Measurements from ENCODE around the gene ART4.

Gene ART4, protein sequence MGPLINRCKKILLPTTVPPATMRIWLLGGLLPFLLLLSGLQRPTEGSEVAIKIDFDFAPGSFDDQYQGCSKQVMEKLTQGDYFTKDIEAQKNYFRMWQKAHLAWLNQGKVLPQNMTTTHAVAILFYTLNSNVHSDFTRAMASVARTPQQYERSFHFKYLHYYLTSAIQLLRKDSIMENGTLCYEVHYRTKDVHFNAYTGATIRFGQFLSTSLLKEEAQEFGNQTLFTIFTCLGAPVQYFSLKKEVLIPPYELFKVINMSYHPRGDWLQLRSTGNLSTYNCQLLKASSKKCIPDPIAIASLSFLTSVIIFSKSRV

DNA sequence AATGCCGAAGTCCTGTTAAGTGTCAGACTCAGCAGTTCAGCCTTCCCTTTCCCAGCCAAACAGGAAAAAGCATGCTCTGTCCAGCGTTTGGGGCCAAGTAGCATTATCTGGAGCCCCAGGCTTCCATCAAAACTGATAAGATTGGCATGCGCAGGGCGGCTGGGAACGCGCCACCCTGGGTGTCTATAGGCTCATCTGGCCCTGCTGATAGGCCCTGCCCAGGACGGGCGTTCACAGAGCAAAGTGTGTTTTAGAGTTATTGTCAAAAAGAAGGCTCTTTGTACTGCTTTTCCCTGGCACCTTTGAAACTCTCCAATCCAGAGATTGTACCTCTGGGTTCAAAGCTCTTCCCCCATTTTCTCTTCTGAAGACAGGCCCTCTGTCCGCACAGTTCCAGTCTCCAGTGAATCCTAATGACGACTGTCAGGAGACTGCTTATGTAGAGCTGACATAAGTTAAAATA is at the start of gene ART4:
Gene ART4 (minus strand): TSS at position 102 of the 463 bp plus-strand sequence. CDS start 413 bp downstream, outside the sequence.
- no peak for DNase-seq (ENCODE audit: low read depth in 3 of 3)

DNA sequence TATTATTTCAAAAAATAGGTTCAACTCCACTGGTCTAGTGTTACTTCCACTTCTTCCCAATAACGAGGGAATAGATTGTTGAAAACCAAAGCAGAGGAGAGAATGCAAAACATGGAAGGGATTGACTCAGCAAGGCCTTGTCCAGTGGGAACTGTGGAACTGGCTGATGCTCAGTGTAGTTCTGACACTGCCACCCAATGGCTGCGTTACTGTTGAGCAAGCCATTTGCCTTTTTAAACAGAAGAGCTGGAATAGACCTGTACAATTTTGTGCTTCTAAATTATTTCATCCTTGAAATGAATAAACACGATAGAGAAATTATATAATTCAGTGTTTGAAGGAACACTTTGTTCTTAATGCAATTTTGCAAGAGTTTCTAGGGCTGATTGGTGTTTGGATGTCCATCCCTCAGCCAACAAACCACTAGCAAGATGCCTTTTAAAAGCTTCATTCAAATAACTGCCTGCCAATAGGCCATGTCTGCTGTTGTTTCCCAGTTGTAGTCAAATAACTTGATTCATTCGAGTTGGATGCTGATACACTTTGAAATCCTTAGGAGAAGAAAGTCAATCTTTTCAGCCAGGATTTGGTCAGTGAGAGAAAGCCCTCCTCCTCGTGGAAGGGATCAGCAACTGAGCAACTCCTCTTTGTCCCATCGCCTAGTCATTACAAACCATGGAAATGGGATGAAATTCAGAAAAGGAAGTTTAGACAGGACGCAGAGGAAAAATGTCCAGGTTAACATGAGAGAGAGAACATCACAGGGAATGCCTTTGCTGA is 49.6 kb upstream of the ART4 start:
- DNase-seq (ENCODE audit: low read depth in 3 of 3): no peak

DNA sequence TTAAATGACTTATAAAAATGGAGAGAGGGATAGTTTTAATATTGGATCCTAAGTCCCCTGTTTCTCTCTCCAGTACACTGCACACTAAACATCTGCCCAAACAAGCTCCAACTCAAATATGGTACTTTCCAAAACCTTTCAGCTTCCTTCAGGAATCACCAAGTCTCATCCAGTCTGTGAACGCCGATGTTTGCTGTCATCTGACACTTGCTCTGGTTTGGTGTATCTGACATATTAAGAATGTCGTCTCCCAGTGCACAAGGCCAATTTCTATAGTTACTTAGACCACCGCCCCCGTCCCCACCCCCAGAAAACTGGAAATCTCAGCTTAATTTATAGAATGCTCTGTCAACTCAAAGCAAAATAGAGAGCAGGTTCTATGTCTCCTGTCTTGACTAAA is 47.4 kb upstream of the ART4 start:
- no peak for DNase-seq (ENCODE audit: low read depth in 3 of 3)

DNA sequence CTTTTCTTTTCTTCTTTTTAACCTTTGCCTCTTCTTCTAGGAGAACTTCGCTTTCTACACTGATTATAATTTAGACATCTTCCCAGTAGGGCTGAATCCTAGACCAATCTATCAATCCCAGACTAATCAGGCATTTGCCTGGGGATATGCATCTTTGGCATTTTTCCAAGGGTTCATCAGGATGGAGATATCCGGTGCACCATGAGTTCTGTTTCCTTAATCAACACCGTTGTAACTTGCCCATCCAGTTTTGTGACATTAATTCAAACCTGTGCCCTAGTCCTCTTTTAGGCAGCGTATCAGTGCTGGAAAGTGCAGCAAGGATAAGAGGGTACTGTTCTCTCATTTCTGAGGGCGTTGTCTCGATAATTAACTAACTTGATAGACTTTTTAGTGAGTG is 42.9 kb upstream of the ART4 start:
- no peak for DNase-seq (ENCODE audit: low read depth in 3 of 3)

DNA sequence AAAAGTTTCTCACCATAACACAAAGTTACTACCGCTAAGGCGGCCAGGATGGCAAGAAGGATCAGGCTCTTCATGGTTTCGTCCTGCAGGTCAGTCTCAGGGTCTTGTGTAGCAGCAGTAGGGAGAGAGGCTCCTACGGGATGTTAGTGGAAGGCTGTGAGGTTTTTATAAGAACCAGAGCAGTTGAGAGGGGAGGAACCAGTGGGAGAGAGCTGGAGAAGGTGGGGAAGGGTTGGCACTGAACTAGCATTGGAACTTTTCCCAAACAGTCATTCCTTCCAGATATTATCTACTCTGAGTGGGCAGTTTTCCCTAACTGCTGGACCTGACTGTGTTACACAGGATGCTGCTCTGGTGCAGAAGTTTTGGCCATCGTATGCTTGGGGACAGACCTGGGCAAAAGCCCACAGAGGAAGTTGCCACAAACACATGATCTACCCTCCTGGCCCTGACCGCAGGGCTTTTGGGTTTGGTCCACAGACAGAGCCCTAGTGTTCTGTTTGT is 42.4 kb upstream of the ART4 start, which contains the start of gene MGP:
Gene MGP (minus strand): TSS at position 137 of the 504 bp plus-strand sequence. CDS start 63 bp downstream, at position 74.
- DNase-seq (ENCODE audit: low read depth in 3 of 3): no peak

DNA sequence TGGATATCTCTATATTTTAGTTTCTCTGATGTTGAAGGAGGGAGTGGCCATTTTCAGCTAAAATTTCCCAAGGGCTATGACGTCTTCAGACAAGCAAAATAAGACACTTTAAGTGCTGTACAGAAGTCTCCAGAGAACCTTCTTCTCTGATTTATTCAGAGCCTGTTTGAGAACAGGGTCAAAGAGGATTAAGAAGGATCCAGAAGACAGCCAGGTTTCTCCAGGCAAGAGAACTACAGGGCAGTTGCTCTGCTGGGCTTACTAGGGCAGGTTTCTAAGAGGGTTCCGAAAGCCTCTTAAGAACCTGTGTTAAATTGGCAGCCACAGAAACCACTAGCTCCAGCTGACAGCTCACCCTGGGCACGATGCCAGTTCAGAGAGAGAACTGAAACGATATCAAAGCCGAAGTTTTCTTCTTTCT is 41.1 kb upstream of the ART4 start:
- DNase-seq (ENCODE audit: low read depth in 3 of 3): peak; percentile 45 to 63 (median 56)

DNA sequence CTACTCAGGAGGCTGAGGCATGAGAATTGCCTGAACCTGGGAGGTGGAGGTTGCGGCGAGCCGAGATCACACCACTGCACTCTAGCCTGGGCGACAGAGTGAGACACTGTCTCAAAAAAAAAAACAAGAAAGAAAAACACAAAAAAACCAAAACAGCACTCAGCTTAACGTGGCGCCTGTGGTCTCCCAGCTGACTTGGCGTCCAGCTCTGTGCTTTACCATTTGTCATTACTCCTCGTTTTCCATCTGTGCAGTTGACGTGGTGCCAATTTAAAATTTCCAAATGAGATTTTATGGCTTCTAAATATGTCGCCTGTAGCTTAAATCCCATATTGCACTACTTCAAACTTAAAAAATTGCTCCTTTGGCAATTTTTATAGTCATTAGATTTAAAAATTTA is 40.4 kb upstream of the ART4 start:
- DNase-seq (ENCODE audit: low read depth in 3 of 3): no peak

DNA sequence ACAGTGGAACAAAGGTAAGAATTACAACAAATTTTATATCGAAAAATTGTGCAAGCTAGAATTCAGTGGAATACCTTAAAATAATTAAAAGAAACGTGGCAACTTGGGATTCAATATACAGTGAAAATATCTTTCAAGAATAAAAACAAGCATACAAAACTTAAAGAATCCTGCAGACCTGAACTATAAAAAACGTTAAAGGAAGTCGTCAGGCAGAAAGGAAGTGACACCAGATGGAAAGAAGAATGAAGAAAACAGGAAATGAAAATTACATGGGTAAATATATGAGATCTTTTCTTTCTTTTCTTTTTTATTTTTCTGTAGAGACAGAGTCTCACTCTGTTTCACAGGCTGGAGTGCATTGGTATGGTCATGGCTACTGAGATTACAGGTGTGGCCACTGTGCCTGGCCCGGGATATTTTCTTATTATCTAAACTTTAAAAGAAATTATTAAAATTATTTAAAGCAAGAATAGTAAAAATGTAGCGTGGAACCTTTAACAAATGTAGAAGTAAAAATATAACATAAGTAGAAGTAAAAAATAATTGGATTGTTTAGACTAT is 37.6 kb upstream of the ART4 start:
- no peak for DNase-seq (ENCODE audit: low read depth in 3 of 3)

DNA sequence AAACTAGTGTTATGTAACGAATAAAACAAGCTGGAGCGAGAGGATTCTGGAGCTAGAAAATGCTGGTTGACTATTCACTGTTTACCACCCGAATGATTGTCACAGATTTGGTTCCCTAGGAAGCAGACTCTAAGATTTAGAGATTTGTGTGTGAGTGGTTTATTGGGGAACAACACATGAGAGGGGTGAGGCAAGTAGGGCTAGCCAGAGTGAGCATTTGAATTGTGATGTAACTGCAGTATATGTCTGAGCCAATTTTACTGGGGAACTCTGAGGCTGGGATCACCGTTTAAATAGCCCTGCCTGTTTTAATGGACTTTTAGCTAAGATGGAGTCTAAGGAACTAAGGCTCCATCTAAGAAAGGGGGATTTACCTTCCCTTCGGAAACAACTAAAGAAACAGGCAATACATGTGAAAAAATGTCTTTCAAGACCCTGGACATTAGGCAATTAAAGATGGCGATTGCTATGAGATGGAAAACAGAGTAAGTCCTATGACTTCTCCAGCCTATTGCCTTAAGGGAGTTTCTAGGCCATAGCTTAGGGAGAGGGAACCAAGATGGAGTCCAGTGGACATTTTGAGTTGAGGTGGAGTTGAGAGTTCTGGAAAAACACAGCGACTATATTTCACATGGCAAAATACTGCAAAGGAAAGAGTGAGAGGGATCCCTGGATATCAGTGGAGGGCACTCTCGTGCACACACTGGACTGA is 36.1 kb upstream of the ART4 start:
- no peak for DNase-seq (ENCODE audit: low read depth in 3 of 3)

DNA sequence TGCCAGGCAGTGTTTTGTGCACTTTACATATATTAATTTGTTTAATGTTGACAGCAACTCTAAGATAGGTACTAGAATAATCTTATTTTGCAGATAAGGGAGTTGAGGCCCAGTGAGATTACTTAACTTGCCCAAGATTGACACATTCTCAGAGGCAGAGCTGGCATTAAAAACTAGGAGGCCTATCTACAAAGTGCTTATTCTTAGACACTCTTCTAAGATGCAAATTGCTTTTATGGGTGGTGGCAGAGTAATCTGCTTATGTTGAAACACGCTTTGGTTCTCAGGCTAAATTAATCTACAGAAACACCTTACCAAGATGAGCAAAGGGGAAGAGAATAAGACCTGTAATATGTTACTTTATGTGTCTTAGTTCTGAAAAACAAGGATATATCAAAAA is 35.2 kb upstream of the ART4 start:
- DNase-seq (ENCODE audit: low read depth in 3 of 3): no peak

DNA sequence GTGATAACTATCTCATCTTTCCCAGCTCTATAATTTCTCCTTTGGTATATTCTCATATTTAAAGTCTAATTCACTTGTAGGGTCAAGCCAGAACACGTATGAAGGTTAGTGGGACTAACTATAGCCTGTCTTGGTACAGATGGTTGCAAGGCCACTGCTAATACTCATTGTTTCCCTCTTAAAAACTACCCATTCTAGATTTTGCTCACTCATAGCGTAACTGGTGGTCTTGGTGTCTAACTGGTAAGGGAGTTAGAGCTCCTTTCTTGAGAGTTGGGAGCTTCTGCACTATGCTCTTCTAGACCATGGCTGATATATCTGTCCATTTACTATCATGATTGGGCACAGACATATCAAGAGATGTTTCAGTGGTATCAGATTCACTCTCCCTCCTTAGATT is 33.5 kb upstream of the ART4 start:
- DNase-seq (ENCODE audit: low read depth in 3 of 3): no peak

DNA sequence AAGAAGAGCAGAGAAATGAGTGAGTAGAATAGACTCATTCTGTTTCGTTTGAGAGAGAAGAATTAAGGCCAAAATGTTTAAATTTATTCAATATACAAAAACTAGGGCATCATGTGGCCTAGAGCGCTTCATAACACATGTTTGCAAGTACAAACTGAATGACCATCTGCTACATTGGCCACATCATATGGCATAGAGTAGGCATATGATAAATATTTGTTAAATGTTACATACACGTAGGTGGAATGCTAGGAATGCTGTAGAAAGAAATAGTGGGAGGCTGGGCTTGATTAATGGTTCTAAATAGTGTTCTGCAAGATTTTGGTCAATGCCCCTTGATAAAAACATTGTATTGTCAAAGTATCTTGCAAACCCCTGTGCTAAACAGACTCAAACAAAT is 31.6 kb upstream of the ART4 start:
- no peak for DNase-seq (ENCODE audit: low read depth in 3 of 3)

DNA sequence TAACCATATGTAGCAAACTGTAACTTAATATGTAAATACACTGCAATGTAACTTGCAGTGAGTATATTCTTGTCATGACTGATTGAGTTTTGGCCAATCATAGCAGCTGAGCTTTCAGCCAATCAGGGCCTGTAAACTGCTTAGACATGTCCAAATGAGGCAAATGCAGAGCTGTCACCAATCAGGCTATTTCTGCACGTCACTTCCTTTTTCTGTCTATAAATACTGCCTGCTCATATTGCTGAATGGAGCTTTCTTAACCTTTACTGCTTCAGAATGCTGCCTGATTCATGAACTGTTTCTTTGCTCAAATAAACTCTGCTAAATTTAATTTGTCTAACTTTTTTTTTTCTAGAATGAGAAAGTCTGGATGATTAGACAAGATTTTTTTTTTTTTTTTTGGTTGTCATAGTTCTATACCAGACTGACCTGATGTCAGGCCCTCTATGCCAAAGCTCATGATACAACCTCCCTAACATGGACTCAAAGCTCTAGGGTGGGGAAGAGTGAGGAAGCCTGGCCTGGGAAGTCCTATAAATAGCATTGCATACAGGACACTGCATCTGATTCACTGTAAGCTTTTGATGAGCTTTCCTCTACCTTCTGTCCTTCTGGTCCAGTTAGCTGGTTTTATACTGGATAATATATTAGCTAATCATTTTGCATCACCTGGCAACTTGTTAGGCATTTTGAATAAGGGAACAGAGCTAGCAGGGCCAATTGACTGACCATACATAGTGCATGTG is 30.3 kb upstream of the ART4 start:
- DNase-seq (ENCODE audit: low read depth in 3 of 3): no peak

DNA sequence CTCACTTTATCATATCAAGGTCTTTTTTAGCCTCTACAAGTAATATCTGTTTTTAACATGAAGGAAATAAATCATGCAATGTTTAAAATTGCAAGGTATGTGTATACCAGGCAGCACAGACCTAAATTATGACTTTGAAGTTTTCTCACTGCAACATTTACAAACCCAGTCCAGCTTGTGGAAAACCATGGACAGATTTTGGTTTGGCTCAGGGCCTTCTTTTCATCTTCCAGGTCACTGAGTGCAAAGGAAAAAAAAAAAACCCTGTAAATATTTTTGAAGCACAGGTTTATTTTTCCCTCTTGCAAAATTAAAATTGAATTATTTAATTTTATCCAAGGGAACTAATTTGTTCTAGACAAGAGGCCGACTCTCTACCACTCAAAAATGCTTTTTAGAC is 28.6 kb upstream of the ART4 start:
- no peak for DNase-seq (ENCODE audit: low read depth in 3 of 3)

DNA sequence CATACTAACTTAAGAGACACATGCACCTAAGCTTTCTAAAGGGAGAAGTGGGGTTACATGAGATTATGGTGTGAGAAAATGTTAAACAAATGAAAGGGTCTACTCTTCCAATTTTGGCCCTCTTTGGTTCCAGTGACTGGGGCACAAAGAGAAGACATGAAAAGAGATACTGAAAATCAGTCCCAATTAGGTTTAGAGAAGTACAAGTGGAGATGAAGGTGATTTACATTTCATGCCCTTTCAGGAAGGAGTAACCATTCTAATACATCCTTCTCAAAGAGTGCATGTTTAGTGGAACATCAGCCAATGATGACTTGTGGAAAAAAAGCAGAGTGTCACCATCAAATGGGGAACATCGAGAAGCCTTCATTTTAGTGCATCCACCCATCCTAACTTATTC is 27.9 kb upstream of the ART4 start:
- DNase-seq (ENCODE audit: low read depth in 3 of 3): no peak

DNA sequence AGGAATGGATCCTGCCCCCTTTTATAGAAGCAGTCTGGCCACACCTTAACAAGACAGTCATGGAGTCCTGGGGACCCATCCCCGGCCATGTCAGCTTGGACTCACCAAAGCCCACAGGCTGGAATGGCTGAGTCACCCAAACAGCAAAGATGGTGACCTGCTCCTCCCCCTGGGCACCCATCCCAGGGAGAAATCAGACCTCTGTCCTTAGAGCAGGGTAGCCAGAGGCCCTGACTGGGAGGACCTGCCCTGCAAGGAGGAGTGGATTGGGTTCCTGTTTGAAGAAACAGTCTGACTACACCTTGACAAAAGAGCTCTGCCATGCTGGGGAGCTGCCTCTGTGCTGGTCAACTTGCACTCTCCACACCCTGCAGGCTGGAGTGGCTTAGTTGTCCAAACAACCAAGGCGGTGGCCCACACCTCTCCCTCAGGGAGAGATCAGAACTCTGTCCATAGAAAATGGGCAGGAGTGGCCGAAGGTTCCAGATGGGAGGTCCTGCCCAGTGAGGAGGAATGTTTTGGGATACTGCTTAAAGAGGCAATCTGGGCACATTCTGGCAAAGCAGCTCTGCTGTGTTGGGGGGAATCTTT is 25.7 kb upstream of the ART4 start:
- no peak for DNase-seq (ENCODE audit: low read depth in 3 of 3)

DNA sequence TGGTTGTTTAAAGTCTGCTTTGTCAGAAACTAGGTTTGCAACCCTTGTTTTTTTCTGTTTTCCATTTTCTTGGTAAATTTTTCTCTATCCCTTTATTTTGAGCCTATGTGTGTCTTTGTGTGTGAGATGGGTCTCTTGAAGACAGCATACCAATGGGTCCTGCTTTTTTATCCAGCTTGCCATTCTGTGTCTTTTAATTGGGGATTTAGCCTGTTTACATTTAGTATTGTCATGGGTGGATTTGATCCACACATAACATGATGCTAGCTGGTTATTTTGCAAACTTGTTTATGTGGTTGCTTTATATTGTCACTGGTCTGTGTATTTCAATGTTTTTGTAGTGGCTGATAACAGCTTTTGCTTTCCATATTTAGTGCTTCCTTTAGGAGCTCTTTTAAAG is 17.2 kb upstream of the ART4 start:
- DNase-seq (ENCODE audit: low read depth in 3 of 3): no peak

DNA sequence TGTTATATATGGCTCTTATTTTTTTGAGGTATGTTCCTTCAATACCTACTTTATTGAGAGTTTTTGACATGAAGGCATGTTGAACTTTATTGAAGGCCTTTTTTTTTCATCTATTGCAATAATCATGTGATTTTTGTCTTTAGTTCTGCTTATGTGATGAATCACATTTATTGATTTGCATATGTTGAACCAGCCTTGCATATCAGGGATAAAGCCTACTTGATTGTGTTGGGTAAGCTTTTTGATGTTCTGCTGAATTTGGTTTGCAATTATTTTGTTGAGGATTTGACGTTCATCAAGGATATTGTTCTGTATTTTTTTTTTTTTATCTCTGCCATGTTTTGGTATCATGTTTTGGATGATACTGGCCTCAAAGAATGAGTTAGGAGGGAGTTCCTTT is 15.2 kb upstream of the ART4 start:
- no peak for DNase-seq (ENCODE audit: low read depth in 3 of 3)

DNA sequence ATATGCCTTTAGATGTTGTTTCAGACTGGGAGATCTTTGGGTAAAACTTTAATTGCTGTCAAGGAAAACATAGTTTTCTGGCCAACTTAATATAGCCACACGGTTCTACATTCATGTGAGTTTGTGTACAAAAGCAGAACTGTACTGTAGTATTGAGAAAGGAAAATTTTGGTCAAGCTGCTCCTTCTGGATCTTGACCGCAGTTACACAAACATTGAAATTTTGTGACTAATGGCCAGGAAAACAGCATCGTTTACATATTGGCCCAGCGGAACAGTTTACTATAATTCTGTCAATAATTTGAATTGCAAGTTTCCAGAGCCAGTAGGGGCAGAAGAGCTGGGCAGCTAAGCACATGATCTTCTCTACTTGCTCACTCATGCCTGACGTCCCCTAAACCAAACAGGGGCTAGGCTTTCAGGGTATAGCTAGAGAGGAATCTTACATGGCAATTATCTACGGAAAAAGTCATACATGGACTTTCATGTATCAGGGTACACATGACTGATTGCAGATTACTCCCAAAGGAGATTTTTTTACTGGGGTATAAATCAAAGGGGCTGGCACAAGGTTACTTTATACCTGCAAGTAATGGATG is 11.4 kb upstream of the ART4 start:
- DNase-seq (ENCODE audit: low read depth in 3 of 3): no peak

DNA sequence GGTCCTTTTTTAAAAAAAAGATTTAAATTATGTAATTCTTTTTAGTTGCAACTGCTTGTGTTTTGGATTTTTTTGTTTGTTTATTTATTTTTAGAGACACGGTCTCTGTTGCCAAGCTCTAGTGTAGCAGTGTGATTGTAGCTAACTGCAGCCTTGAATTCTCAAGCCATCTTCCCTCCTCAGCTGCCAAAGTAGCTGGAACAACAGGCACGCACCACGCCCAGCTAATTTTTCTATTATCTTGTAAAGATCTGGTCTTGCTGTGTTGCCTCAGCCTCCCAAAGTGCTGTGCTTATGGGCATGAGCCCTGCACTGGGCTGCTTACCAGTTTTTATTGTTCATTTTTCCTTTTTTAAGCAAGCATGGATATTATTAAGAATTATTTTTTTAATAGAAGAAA is 10.6 kb upstream of the ART4 start:
- no peak for DNase-seq (ENCODE audit: low read depth in 3 of 3)
